Retinal pigment epithelial cell (primary cell): ENCODE measurements around the gene FRMD4A.
"Not testable (repeated sequence)": the region's sequence is repeated elsewhere in the genome, so short reads cannot be mapped to it uniquely, and the experiment has no call there.

ENCODE experiments used
- DNase-seq: peaks from one replicate; pipeline ENCODE4 v3.0.0-alpha.2; 2010; ENCODE audit warnings: low read depth
- H3K4me3 ChIP-seq: 2 replicates; pipeline ENCODE4 v1.5.1; 2011; ENCODE audit warnings: mild to moderate bottlenecking, low read length, control low read depth, moderate library complexity
- TF ChIP-seq, protein P1 (sequence below): conservative IDR thresholded peaks from 2 replicates; pipeline ENCODE4 v1.5.1; 2011; ENCODE audit warnings: low read depth, low read length, control low read depth, inconsistent platforms

FRMD4A gene

DNA sequence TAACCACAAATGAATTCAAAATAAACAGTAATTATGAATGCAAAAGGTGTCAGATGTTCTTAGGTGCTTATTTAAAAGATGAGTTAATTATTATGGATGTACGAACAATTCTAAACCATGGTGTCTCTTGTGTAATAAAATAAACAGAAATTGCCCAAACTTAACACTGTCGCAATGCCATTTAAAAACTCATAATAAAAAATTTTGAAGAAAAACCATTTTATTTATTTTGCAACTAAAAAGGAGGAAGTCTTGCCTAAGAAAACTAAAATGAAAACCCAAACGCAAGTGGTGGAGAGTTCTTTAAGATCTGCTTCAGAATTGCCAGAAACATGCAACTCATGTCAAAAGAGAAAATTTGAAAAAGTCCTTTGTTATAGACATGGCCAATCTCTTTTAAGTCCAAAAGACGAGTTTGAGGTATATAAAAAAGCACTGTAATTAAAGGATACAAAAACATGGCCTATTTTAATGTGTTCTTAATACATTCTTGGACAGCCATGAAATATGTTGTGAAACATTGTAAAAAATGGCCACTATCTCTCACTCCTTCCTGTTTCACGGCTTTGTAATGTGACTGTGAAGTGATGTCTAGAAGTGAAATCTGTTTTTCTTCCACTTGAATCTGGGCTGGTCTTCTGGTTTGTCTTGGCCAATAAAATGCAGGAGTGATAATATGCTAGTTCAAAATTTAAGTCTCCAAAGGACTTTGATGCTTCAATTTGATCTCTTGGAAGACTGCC, 421.0 kb downstream of the FRMD4A start:
- DNase-seq = no peak
- H3K4me3 ChIP-seq = no peak overlapping the region
- TF ChIP-seq, protein P1, sequence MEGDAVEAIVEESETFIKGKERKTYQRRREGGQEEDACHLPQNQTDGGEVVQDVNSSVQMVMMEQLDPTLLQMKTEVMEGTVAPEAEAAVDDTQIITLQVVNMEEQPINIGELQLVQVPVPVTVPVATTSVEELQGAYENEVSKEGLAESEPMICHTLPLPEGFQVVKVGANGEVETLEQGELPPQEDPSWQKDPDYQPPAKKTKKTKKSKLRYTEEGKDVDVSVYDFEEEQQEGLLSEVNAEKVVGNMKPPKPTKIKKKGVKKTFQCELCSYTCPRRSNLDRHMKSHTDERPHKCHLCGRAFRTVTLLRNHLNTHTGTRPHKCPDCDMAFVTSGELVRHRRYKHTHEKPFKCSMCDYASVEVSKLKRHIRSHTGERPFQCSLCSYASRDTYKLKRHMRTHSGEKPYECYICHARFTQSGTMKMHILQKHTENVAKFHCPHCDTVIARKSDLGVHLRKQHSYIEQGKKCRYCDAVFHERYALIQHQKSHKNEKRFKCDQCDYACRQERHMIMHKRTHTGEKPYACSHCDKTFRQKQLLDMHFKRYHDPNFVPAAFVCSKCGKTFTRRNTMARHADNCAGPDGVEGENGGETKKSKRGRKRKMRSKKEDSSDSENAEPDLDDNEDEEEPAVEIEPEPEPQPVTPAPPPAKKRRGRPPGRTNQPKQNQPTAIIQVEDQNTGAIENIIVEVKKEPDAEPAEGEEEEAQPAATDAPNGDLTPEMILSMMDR = no peak

- TF ChIP-seq, protein P1 = no peak
- H3K4me3 ChIP-seq = no peak overlapping the region
- no peak for DNase-seq
Measured at GRCh38 chr10:13908475-13908874, 422.2 kb downstream of the FRMD4A start.

GRCh38 chr10:13907570-13907969, 423.2 kb downstream of the FRMD4A start:
- H3K4me3 ChIP-seq = no peak overlapping the region
- DNase-seq = no peak
- TF ChIP-seq, protein P1 = no peak

DNA sequence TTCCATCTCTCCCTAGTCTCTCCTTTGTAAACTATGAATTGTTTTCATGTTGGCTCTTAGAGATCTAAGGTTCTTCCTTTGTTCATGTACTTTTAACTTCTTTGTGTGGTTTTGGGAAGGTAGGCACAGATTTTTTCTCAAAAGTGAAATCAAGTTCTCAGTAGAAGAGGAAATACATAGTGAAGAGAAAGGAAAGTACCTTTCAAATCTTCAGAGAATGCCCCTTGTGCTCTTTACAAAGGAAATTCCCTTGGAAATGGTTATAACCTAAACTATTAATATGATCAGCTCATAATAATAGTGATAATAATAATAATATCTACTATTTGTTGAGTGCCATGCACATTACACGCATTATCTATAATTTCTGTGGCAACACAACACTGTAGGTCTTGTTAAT, 425.4 kb downstream of the FRMD4A start:
- DNase-seq = no peak
- TF ChIP-seq, protein P1 = no peak

GRCh38 chr10:13904064-13904463, 426.7 kb downstream of the FRMD4A start:
- H3K4me3 ChIP-seq = no peak overlapping the region
- no peak for DNase-seq
- TF ChIP-seq, protein P1 = no peak

More for the DNA sequence above, 425.4 kb downstream of the FRMD4A start:
- no peak overlapping the region for H3K4me3 ChIP-seq

DNA sequence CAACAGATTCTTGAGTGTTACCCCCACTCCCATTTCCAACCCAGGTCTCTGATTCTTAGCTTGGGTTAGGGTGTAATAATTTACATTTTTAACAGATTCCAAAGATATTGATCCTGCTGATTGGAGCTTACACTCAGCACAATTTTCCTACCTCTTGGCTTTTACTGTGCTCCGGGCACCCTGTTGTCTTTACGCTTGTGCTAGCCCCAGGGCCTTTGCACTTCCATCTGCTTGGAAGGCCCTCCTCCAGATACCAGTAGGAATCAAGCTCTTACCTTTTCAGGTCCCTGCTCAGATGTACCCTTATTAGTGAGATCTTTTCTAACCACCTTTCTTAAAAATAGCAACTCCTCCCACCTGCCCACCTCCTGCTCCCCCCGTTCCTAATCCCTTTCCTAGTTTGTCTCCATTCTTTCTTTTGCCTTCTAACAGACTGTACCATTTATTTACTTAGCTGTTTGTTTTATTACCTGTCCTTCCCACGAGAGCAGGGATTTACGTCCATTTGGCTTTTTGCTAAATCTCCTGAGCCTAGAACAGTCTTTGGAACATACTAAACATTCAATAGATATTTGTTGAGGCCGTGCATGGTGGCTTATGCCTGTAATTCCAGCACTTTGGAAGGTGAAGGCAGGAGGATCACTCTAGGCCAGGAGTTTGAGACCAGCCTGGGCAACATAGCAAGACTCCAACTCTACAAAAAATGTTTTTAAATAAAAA, 427.7 kb downstream of the FRMD4A start:
- no peak overlapping the region for H3K4me3 ChIP-seq
- no peak for DNase-seq
- TF ChIP-seq, protein P1 = no peak

DNA sequence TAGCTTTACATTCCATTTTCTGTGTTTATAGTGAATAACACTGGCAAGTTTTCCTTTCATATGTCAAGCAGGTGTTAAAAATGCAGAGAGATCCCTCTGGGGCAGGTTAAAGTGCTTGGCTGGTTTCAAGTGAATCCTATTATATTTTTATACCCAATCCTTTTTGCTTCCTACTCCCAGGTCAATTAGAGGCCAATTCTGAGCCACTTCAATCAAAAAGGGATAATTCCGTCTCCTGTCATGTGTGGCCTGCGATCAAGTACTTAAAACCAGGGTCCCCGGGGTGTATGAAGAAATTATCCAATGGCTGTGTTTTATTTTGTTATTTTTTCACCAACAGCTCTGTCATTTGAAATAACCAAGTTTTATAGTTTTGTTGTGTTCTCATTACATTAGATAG, 430.8 kb downstream of the FRMD4A start:
- DNase-seq = no peak
- H3K4me3 ChIP-seq = no peak overlapping the region
- TF ChIP-seq, protein P1 = no peak

DNA sequence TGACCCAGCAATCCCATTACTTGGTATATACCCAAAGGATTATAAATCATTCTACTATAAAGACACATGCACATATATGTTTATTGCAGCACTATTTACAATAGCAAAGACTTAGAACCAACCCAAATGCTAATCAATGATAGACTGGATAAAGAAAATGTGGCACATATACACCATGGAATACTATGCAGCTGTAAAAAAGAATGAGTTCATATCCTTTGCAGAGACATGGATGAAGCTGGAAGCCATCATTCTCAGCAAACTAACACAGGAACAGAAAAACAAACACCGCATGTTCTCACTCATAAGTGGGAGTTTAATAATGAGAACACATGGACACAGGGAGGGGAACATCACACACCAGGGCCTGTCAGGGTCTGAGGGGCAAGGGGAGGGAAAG, 434.6 kb downstream of the FRMD4A start:
- not testable (repeated sequence) for DNase-seq, H3K4me3 ChIP-seq
